K562 (cell line): ENCODE results near the gene CLEC18A.
"Not testable (repeated sequence)": the region's sequence is repeated elsewhere in the genome, so short reads cannot be mapped to it uniquely, and the experiment has no call there.

Experiments used
- CBX2 ChIP-seq: fragments of 200-600 bp; sonication (generic); IDR thresholded peaks from one replicate; pipeline ENCODE4 v1.6.1; 2012; ENCODE audit warnings: mild to moderate bottlenecking, low read length, inconsistent platforms; ENCODE audit not compliant: insufficient read depth, poor library complexity, severe bottlenecking
- ETV5 ChIP-seq: sonication (generic); formaldehyde crosslinking; IDR thresholded peaks from 2 replicates; pipeline ENCODE4 v1.4.0; 2020; ENCODE audit warnings: low read depth, mild to moderate bottlenecking, missing genetic modification reagents
- FOXM1 ChIP-seq, 2 experiments: fragments of 450-650 bp in 1 of 2; sonication (generic) in 1 of 2; formaldehyde crosslinking in 1 of 2; IDR thresholded peaks; 2 replicates each; pipeline versions ENCODE4 v1.6.1 to v1.9.0; 2017 to 2022; ENCODE audit warnings: low read depth in 2 of 2, mild to moderate bottlenecking in 2 of 2, missing genetic modification reagents in 1 of 2, moderate library complexity in 1 of 2
- NBN ChIP-seq: fragments of 450-650 bp; IDR thresholded peaks from 2 replicates; pipeline ENCODE4 v1.6.1; 2016; ENCODE audit warnings: low read depth, mild to moderate bottlenecking
- POLR2A ChIP-seq: fragments of 450-650 bp; conservative IDR thresholded peaks from 2 replicates; pipeline ENCODE4 v1.6.1; 2016
- TF ChIP-seq, protein P1 (sequence below): fragments of 250-450 bp; sonication (Bioruptor Pico); IDR thresholded peaks from 2 replicates; pipeline ENCODE4 v1.5.0; 2021

DNA sequence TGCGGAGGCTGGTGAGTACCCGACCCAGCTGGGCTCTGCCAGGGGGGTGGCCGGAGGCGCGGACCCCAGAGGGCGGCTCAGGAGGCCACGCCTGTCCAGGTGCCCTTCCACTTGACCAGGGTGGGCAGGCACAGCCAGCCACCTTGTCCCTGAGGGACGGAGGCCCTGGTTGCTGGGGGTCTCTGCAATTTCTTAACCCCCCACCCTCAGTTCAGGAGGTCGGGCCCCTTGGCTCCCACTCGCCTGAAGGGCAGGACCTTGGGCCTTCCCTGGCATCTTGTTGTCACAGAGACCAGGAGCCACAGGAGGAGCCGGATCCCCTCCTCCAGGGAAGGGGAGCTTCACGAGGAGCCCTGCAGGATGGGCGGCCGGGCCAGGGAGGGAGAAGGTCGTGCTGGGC, 982 bp downstream of the CLEC18A start:
- TF ChIP-seq NBN; ETV5 (CRISPR knock-in tag); FOXM1 (IDR thresholded peaks at IDR 0.05; ENCODE audit: low read depth); FOXM1 (CRISPR knock-in tag; IDR thresholded peaks at IDR 0.05; ENCODE audit: low read depth); CBX2; POLR2A: not testable (repeated sequence)
- TF ChIP-seq, protein P1, sequence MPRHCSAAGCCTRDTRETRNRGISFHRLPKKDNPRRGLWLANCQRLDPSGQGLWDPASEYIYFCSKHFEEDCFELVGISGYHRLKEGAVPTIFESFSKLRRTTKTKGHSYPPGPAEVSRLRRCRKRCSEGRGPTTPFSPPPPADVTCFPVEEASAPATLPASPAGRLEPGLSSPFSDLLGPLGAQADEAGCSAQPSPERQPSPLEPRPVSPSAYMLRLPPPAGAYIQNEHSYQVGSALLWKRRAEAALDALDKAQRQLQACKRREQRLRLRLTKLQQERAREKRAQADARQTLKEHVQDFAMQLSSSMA (CRISPR knock-in tag): not testable (repeated sequence)
